Measurements from ENCODE around the gene SRC.

Gene SRC

DNA sequence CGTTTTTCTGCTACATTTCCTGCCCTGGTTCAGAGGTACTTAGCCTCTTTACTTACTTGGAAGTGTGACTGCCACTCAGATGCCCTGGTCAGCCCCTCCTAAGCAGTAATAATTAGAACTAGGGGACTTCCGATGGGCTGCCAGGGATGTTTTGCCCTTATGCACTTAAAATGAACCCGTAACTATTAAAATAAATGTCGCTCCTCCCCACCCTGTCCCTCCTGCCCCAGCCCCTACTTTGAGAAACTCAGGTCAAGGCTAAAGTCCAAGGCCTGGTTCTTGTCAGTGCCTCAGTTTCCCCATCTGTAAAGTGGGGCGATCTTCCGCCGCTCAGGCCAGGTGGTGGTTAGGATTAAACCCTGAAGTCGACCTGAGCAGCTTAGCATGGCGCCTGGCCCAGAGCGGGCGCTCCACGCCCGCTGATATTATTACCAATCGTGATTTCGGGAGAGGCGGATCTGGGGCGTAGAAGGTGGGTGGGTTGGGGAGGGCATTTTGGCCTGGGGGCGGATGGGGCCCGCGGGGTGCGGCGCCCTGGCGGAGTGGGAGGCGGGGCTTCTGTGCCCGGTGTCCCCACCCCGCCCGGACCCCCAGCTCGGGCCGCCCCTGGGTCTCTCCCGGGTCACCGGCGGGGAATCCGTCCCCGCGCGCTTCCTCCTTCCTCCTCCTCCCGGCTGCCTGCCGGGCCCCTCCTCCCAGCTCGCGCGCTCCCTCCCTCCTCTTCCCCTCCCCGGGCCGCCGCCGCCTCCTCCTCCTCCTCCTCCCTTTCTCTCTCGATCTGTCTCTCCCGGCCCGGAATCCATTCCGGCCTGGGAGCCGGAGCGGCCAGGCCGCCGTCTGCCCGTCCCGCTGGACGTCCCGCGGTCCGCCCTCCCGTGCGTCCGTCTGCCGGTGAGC lies at the start of gene SRC:
TSS of gene SRC (plus strand) at position 802 of the 897 bp plus-strand sequence. CDS start 38,014 bp downstream, outside the sequence.
- peak; percentile 87 for DNase-seq (ENCODE audit: low spot score)
- TF ChIP-seq, protein P1, sequence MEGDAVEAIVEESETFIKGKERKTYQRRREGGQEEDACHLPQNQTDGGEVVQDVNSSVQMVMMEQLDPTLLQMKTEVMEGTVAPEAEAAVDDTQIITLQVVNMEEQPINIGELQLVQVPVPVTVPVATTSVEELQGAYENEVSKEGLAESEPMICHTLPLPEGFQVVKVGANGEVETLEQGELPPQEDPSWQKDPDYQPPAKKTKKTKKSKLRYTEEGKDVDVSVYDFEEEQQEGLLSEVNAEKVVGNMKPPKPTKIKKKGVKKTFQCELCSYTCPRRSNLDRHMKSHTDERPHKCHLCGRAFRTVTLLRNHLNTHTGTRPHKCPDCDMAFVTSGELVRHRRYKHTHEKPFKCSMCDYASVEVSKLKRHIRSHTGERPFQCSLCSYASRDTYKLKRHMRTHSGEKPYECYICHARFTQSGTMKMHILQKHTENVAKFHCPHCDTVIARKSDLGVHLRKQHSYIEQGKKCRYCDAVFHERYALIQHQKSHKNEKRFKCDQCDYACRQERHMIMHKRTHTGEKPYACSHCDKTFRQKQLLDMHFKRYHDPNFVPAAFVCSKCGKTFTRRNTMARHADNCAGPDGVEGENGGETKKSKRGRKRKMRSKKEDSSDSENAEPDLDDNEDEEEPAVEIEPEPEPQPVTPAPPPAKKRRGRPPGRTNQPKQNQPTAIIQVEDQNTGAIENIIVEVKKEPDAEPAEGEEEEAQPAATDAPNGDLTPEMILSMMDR (IDR thresholded peaks at IDR 0.05; ENCODE audit: extremely low read depth, missing control alignments) = no peak

DNA sequence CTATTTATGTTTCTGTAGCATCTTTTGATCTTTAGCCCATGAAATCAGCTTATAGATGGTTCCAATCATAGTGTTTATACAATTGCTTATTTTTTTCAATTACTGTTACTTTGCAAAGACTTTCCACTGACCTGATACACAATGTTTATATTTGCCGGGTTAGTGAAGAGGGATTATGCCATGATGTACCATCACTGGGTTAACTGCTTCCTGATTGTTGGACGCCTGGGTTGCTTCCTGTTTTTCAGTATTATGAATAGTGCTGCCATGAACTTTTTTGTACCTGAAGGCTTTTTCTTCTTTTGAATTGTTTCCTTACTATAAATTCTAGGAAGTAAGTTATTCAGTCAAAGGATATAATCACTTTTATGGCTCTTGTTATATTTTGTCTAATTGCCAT lies 49.6 kb upstream of the SRC start:
- TF ChIP-seq, protein P1 (IDR thresholded peaks at IDR 0.05; ENCODE audit: extremely low read depth, missing control alignments) = no peak
- no peak for DNase-seq (ENCODE audit: low spot score)

DNA sequence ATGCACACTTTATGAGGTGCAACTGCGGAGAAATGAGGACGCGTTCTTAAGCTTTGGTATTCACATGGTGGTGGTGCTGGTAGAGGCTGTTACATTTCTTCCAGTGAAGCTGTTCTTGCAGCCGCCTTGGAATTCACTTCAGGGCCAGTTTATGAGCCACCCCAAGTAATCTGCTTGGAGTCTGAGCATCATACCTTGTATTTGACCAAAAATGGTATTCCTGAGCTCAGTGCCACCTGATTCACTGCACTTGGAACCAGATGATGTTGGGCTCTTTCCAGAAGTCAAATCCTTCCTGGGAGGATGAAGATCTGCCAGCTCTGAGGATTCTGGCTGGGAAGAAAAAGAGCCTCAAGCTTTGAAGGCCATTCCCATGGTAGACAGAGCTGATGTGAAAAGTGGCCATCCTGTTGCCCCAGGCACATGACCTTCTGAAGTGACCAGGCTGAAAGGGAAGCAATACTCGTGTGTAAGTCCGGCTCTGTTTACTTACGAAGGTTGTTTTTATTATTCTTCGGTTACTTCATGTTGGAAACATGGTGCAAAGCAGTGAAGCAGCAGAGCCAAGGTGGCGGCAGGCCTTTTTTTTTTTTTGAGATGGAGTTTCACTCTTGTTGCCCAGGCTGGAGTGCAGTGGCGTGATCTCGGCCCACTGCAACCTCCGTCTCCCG lies 48.7 kb upstream of the SRC start:
- TF ChIP-seq, protein P1 (IDR thresholded peaks at IDR 0.05; ENCODE audit: extremely low read depth, missing control alignments) = no peak

DNA sequence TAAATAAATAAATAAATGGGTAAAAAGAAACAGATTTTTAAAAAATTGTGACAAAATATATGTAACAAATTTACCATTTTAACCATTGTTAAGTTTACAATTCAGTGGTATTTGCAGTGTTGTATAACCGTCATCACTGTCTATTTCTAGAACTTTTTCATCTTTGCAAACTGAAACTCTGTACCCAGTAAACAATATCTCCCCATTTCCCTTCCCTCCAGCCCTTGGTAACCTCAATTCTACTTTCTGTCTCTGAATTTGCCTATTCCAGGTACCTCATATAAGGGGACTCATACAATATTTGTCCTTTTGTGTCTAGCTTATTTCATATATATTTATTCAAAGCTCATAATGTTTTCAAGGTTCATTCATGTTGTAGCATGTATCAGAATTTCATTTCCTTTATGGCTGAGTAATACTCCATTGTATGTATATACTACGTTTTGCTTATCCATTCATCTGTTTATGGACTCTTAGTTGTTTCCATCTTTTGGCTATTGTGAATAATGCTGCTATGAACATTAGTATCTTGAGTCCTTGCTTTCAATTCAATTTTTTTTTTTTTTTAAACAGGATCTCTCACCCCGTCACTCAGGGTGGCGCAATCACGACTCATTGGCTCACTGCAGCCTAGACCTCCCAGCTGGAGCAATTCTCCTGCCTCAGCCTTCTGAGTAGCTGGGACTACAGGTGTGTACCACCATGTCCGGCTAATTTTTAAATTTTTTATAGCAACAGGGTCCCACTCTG lies 47.6 kb upstream of the SRC start:
- TF ChIP-seq, protein P1 (IDR thresholded peaks at IDR 0.05; ENCODE audit: extremely low read depth, missing control alignments) = no peak
- DNase-seq (ENCODE audit: low spot score) = no peak

More for the DNA sequence above, 48.7 kb upstream of the SRC start:
- DNase-seq (ENCODE audit: low spot score) = no peak

DNA sequence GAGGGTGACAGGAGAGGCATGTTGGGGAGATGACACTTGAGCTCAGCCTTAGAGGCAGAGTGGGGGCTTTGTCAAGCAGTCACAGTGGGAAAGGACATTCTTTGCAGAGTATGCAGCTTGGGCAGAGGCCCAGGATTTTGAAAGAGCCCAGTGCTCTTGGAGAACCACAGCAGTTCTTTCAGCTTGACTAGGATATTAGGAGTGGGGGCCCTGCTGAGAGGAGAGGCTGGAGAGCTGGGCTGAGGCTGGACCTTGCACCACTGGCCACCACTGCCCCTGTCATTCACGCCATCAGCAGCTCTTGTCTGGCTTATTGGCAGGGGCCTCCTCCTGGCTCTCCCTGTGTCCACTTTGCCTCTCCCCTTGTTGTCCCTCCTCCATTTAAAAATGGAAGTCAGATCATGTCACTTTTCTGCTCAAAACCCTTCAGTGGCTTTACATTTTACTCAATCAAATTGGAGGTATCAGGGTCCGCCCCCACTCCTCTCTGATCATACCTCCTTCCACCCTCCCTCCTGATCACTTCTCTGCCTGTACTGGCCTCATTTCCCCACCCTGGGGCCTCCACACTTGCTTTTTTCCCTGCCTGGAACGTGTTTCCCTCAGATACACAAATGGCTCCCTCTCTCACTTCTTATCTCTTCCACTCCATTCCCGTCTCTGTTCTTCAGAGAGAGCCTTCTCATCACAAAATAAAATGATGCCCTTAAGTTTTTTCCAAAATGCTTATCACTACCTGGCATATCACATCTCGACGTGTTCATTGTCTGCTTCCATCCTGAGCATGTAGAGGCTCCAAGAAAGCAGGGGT lies 46.0 kb upstream of the SRC start:
- no peak for DNase-seq (ENCODE audit: low spot score)
- TF ChIP-seq, protein P1 (IDR thresholded peaks at IDR 0.05; ENCODE audit: extremely low read depth, missing control alignments) = no peak

DNA sequence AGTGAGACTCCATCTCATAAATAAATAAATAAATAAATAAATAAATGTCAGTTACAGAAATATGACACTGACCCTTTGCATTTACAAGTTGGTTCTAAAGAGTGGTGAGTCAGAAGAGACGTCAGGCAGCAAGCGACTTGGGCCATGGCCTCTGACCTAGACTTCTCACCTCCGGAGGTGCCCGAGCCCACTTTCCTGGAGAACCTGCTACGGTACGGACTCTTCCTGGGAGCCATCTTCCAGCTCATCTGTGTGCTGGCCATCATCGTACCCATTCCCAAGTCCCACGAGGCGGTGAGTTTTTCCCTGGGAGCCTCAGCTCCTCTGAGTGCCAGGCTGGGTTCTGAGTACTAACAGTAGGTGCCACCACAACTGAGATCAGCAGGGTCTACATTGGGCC lies 44.8 kb upstream of the SRC start:
- TF ChIP-seq, protein P1 (IDR thresholded peaks at IDR 0.05; ENCODE audit: extremely low read depth, missing control alignments) = no peak
- DNase-seq (ENCODE audit: low spot score) = no peak

Data from GM20000 (cell line).